SH-SY5Y (cell line): ENCODE data around the gene UBAC2.

Experiments
- GATA2 ChIP-seq: IDR thresholded peaks from 2 replicates; pipeline ENCODE4 v1.6.1; 2011; ENCODE audit warnings: mild to moderate bottlenecking, low read depth, low read length
- GATA3 ChIP-seq: IDR thresholded peaks from 2 replicates; pipeline ENCODE4 v1.6.1; 2011; ENCODE audit warnings: low read depth, mild to moderate bottlenecking, low read length, moderate library complexity

DNA sequence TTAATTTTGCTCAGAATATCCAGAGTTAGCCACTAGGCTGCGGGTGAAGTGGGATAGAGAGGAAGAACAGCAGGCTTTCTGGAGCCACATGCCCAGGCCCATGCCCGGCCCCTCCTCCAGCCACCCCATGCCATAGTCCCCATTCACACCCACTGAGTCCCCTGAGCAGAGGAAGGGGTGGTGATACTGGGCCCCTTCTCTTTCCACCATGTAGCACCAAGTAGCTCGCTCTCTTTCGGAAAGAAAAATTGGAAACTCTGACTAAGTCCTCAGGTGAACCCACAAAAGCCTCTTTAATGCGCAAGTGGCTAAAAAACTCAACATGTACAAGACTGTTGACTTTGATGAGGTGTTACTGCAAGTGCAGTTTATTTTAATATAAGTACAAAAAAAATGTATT is 183.3 kb downstream of the UBAC2 start:
- TF ChIP-seq GATA2 (no peak), GATA3 (no peak)
